H1 (cell line): ENCODE measurements around the gene LRR1. TPM values are rescaled to one million over a fixed set of nuclear protein-coding genes. Genes with fewer than 3 reads are reported as not detected.
A peak's percentile ranks its signal among the peaks of the same experiment; 100 is the strongest.

Experiments used
- CTCF ChIA-PET: fragments of 300-600 bp; sonication (Branson Sonifier 250); formaldehyde crosslinking; loops from one replicate; lab custom pipeline; 2021; ENCODE audit not compliant: partially characterized antibody; lab: Charles Lee
- POLR2A ChIA-PET: fragments of 300-600 bp; sonication (Branson Sonifier 250); formaldehyde crosslinking; loops from one replicate; lab custom pipeline; 2021; ENCODE audit warnings: inconsistent platforms; ENCODE audit not compliant: partially characterized antibody; lab: Charles Lee
- DNase-seq, 2 experiments: peaks; one replicate each; pipeline versions ENCODE4 v3.0.0 to v3.0.0-alpha.2; 2010 to 2022; ENCODE audit warnings: low spot score in 2 of 2, low read depth in 1 of 2, mixed read lengths in 1 of 2
- FAIRE-seq: peaks from 2 replicates; lab custom pipeline; 2011; peaks lifted over from hg19 to GRCh38; lab: Jason Lieb, UNC
- H2AFZ ChIP-seq: 2 replicates; pipeline ENCODE4 v1.8.1; 2012; ENCODE audit warnings: low read length, inconsistent platforms
- H2AK5ac ChIP-seq: 2 replicates; pipeline ENCODE4 v1.6.1; 2013; ENCODE audit warnings: low read depth, low read length
- H2BK120ac ChIP-seq: replicated peaks from 2 replicates; pipeline ENCODE3; 2013; ENCODE audit warnings: low read depth, low read length, inconsistent platforms
- H2BK12ac ChIP-seq: 2 replicates; pipeline ENCODE4 v1.6.1; 2013; ENCODE audit warnings: low read depth, low read length
- H2BK15ac ChIP-seq: 2 replicates; pipeline ENCODE4 v1.6.1; 2013; ENCODE audit warnings: low read length
- H2BK20ac ChIP-seq: 2 replicates; pipeline ENCODE4 v1.6.1; 2013; ENCODE audit warnings: low read length
- H2BK5ac ChIP-seq: 2 replicates; pipeline ENCODE4 v1.6.1; 2013; ENCODE audit warnings: low read depth, low read length
- H3K14ac ChIP-seq: 2 replicates; pipeline ENCODE4 v1.6.1; 2013; ENCODE audit warnings: inconsistent platforms; ENCODE audit not compliant: insufficient read length
- H3K18ac ChIP-seq: 2 replicates; pipeline ENCODE4 v1.6.1; 2013; ENCODE audit warnings: low read length; ENCODE audit errors: extremely low read depth
- H3K23ac ChIP-seq: 2 replicates; pipeline ENCODE4 v1.6.1; 2013; ENCODE audit warnings: inconsistent platforms; ENCODE audit not compliant: insufficient read length
- H3K23me2 ChIP-seq: 2 replicates; pipeline ENCODE4 v1.6.1; 2013; ENCODE audit warnings: low read depth, low read length
- H3K27ac ChIP-seq: 2 replicates; pipeline ENCODE4 v1.6.1; 2011; ENCODE audit warnings: low read depth, low read length, inconsistent platforms
- H3K27me3 ChIP-seq, 4 experiments: replicated peaks in 1 of 4; 1 replicate in 1 of 4; 2 replicates in 3 of 4; pipeline versions ENCODE4 v1.6.1 to v1.8.1; 2011 to 2013; ENCODE audit warnings: low read length in 3 of 4, mild to moderate bottlenecking in 3 of 4, inconsistent platforms in 2 of 4, mixed read lengths in 2 of 4, moderate library complexity in 1 of 4; ENCODE audit not compliant: control insufficient read depth in 3 of 4, insufficient read depth in 3 of 4; ENCODE audit errors: extremely low read depth in 1 of 4
- H3K36me3 ChIP-seq, 4 experiments: 2 replicates each; pipeline versions ENCODE4 v1.6.1 to v1.8.1; 2011 to 2013; ENCODE audit warnings: mild to moderate bottlenecking in 4 of 4, low read length in 3 of 4, moderate library complexity in 2 of 4, control low read depth in 1 of 4, inconsistent platforms in 1 of 4; ENCODE audit not compliant: insufficient read depth in 4 of 4, control insufficient read depth in 2 of 4
- H3K4ac ChIP-seq: replicated peaks from 2 replicates; pipeline ENCODE3; 2013; ENCODE audit warnings: low read length, low read depth, mixed read lengths, inconsistent platforms; ENCODE audit not compliant: insufficient read length
- H3K4me1 ChIP-seq, 4 experiments: replicated peaks in 1 of 4; 1 replicate in 1 of 4; 2 replicates in 3 of 4; pipeline versions ENCODE4 v1.6.1 to v1.8.1; 2011 to 2013; ENCODE audit warnings: low read length in 3 of 4, inconsistent platforms in 2 of 4, mixed read lengths in 1 of 4; ENCODE audit not compliant: insufficient read depth in 4 of 4, control insufficient read depth in 3 of 4
- H3K4me2 ChIP-seq, 2 experiments: 2 replicates each; pipeline versions ENCODE4 v1.6.1 to v1.8.1; 2011 to 2013; ENCODE audit warnings: low read depth in 2 of 2, low read length in 2 of 2, control low read depth in 1 of 2, inconsistent platforms in 1 of 2, mild to moderate bottlenecking in 1 of 2; ENCODE audit not compliant: insufficient read depth in 1 of 2
- H3K4me3 ChIP-seq, 4 experiments: fragments of 200-600, 300-600 bp in 1 of 4; sonication (generic), shearing (Covaris generic), sonication (Bioruptor Twin) in 1 of 4; 2 replicates each; pipeline versions ENCODE4 v1.5.1 to v1.8.1; 2011 to 2016; ENCODE audit warnings: low read length in 4 of 4, low read depth in 3 of 4, control low read depth in 2 of 4, inconsistent platforms in 2 of 4, mild to moderate bottlenecking in 2 of 4, mixed read lengths in 1 of 4, moderate library complexity in 1 of 4; ENCODE audit not compliant: insufficient read depth in 2 of 4; ENCODE audit errors: extremely low read depth in 1 of 4
- H3K56ac ChIP-seq: replicated peaks from 2 replicates; pipeline ENCODE3; 2013; ENCODE audit warnings: low read depth, mild to moderate bottlenecking, mixed read lengths, low read length, inconsistent platforms; ENCODE audit not compliant: insufficient read length
- H3K79me1 ChIP-seq: 2 replicates; pipeline ENCODE4 v1.6.1; 2013; ENCODE audit warnings: low read depth, low read length, control low read depth
- H3K79me2 ChIP-seq, 2 experiments: 2 replicates each; pipeline versions ENCODE4 v1.6.1 to v1.8.1; 2012 to 2013; ENCODE audit warnings: low read length in 2 of 2, mild to moderate bottlenecking in 2 of 2, inconsistent platforms in 1 of 2; ENCODE audit not compliant: insufficient read depth in 2 of 2, control insufficient read depth in 1 of 2
- H3K9ac ChIP-seq, 4 experiments: replicated peaks in 1 of 4; 1 replicate in 1 of 4; 2 replicates in 3 of 4; pipeline versions ENCODE4 v1.6.1 to v1.8.1; 2011 to 2013; ENCODE audit warnings: low read depth in 3 of 4, low read length in 3 of 4, control low read depth in 2 of 4, mild to moderate bottlenecking in 2 of 4, moderate library complexity in 2 of 4, inconsistent platforms in 1 of 4; ENCODE audit errors: extremely low read depth in 1 of 4
- H3K9me3 ChIP-seq, 2 experiments: 2 replicates each; pipeline versions ENCODE4 v1.6.1 to v1.8.1; 2012 to 2013; ENCODE audit warnings: mild to moderate bottlenecking in 2 of 2, moderate library complexity in 2 of 2, control low read depth in 1 of 2, inconsistent platforms in 1 of 2, low read depth in 1 of 2, low read length in 1 of 2, mixed read lengths in 1 of 2; ENCODE audit not compliant: insufficient read depth in 2 of 2
- H4K20me1 ChIP-seq, 2 experiments: replicated peaks in 1 of 2; 2 replicates each; pipeline versions ENCODE3 to v1.8.1; 2011 to 2013; ENCODE audit warnings: inconsistent platforms in 2 of 2, low read length in 2 of 2, mild to moderate bottlenecking in 1 of 2; ENCODE audit not compliant: insufficient read depth in 2 of 2, control insufficient read depth in 1 of 2
- H4K5ac ChIP-seq: 2 replicates; pipeline ENCODE4 v1.6.1; 2013; ENCODE audit warnings: low read length, low read depth, mixed read lengths, inconsistent platforms; ENCODE audit not compliant: insufficient read length
- H4K8ac ChIP-seq: 2 replicates; pipeline ENCODE4 v1.8.0; 2013; ENCODE audit warnings: mild to moderate bottlenecking, moderate library complexity, low read length, inconsistent platforms; ENCODE audit not compliant: insufficient read depth; ENCODE audit errors: extremely low read depth
- H4K91ac ChIP-seq: replicated peaks from 2 replicates; pipeline ENCODE3; 2013; ENCODE audit warnings: low read length, mixed read lengths, inconsistent platforms; ENCODE audit not compliant: insufficient read length
- GTF2F1 ChIP-seq: IDR thresholded peaks from 2 replicates; pipeline ENCODE4 v1.6.1; 2012; ENCODE audit warnings: low read depth, low read length, improper control_type of control experiment, borderline replicate concordance
- KDM5A ChIP-seq: fragments of 200-600 bp; IDR thresholded peaks from 2 replicates; pipeline ENCODE4 v1.7.1; 2012; ENCODE audit warnings: mild to moderate bottlenecking, low read length, inconsistent platforms, mixed read lengths
- PHF8 ChIP-seq: fragments of 200-600 bp; sonication (generic); conservative IDR thresholded peaks from 2 replicates; pipeline ENCODE4 v1.7.1; 2012; ENCODE audit warnings: low read depth, mild to moderate bottlenecking, inconsistent platforms, low read length, moderate library complexity
- SIN3A ChIP-seq, 2 experiments: IDR thresholded peaks in 1 of 2; conservative IDR thresholded peaks in 1 of 2; 2 replicates each; pipeline ENCODE4 v1.6.1; 2011 to 2012; ENCODE audit warnings: low read length in 2 of 2, improper control_type of control experiment in 1 of 2, low read depth in 1 of 2, mild to moderate bottlenecking in 1 of 2
- SP4 ChIP-seq: IDR thresholded peaks from 2 replicates; pipeline ENCODE4 v1.6.1; 2012; ENCODE audit warnings: low read length, inconsistent platforms
- TBP ChIP-seq: IDR thresholded peaks from 2 replicates; pipeline ENCODE4 v1.6.1; 2011; ENCODE audit warnings: low read depth, low read length, improper control_type of control experiment
- TEAD4 ChIP-seq: IDR thresholded peaks from 2 replicates; pipeline ENCODE4 v1.6.1; 2012; ENCODE audit warnings: low read depth, low read length, inconsistent platforms, mixed read lengths
- WGBS, 2 experiments: shearing (Covaris generic) in 1 of 2; methylation state at CpG; one replicate each; pipeline versions ENCODE4 v1.1.6 to v1.1.7; 2013 to 2015; ENCODE audit warnings: low lambda C conversion rate in 2 of 2, mixed read lengths in 2 of 2, inconsistent platforms in 1 of 2, low coverage in 1 of 2, missing lambda C conversion rate in 1 of 2; ENCODE audit not compliant: insufficient replicate concordance in 2 of 2, insufficient coverage in 1 of 2, insufficient read length in 1 of 2; ENCODE audit errors: extremely low coverage in 1 of 2, missing lambda C conversion rate in 1 of 2; 5-methylcytosine and 5-hydroxymethylcytosine counted together
- long read RNA-seq, 2 experiments: library from RNA in 1 of 2; library from capped mRNA in 1 of 2; stranded (forward); transcript quantifications; one replicate each; pipeline ENCODE4 v2.0.0, GENCODE V29; 2021; ENCODE audit warnings: inconsistent platforms in 1 of 2
- polyA minus RNA-seq, 3 experiments: library from RNA; depleted of rRNA, polyadenylated mRNA; stranded (reverse); fragments of >200 nt; gene quantifications; 1 replicate in 2 of 3; 2 replicates in 1 of 3; pipeline ENCODE4 v1.2.3, GENCODE V29; 2011
- polyA plus RNA-seq, 7 experiments: library from polyadenylated mRNA; depleted of rRNA in 3 of 7; stranded (reverse) in 5 of 7; unstranded in 2 of 7; fragments of >200 nt in 5 of 7; fragments of 200-250 nt in 2 of 7; gene quantifications; 1 replicate in 5 of 7; 2 replicates in 1 of 7; 4 replicates in 1 of 7; pipeline versions ENCODE4 v1.2.1 to v1.2.3, GENCODE V29; 2011 to 2013; ENCODE audit warnings: missing spikeins in 2 of 7, mixed read lengths in 2 of 7
- total RNA-seq: library from RNA; stranded (reverse); fragmentation: NEBNext Ultra II Directional; extraction: Animal tissue kit (Norgen Biotek cat#: 25700); gene quantifications from 2 replicates; pipeline ENCODE4 v1.2.1, GENCODE V29; 2021

Gene LRR1
- total RNA-seq (37.5 and 37.7 TPM in 2 replicates), polyA plus RNA-seq (2011; rRNA removed) (17.9 and 30.7 TPM in 2 replicates), polyA minus RNA-seq (2011; rRNA and poly(A)+ RNA removed) (13.4 and 15.4 TPM in 2 replicates)
- 25.5 TPM for polyA plus RNA-seq (2011; cell fraction: cytosol; rRNA removed)
- polyA plus RNA-seq (2011; cell fraction: nucleus; rRNA removed) = 23.5 TPM
- polyA plus RNA-seq (2012, experiment 1 of 2) = 20.3 to 30.6 TPM (median 25.3 TPM) in 4 replicates
- 15.6 TPM for polyA plus RNA-seq (2012, experiment 2 of 2)
- 29.5 TPM for polyA plus RNA-seq (2013, experiment 1 of 2)
- polyA plus RNA-seq (2013, experiment 2 of 2) = 28.0 TPM
- polyA minus RNA-seq (2011; cell fraction: cytosol; rRNA and poly(A)+ RNA removed) = 13.9 TPM
- polyA minus RNA-seq (2011; cell fraction: nucleus; rRNA and poly(A)+ RNA removed) = 21.0 TPM
- long read RNA-seq, experiment 1, transcript LRR1-202 (3 exons, 957 nt) = major isoform, 23 of 47 reads
- long read RNA-seq, experiment 1, transcript LRR1-201 (4 exons, 1,745 nt) = minor isoform, 9 of 47 reads
- long read RNA-seq, experiment 1, partial matches to known transcripts = 6 of 47 reads
- long read RNA-seq, experiment 1, other reads (novel, unspliced or antisense) = 9 of 47 reads
- long read RNA-seq, experiment 2, transcript LRR1-201 (4 exons, 1,745 nt) = major isoform, 42 of 79 reads
- long read RNA-seq, experiment 2, transcript LRR1-202 (3 exons, 957 nt) = minor isoform, 25 of 79 reads
- long read RNA-seq, experiment 2, partial matches to known transcripts = 5 of 79 reads
- long read RNA-seq, experiment 2, other reads (novel, unspliced or antisense) = 7 of 79 reads

DNA sequence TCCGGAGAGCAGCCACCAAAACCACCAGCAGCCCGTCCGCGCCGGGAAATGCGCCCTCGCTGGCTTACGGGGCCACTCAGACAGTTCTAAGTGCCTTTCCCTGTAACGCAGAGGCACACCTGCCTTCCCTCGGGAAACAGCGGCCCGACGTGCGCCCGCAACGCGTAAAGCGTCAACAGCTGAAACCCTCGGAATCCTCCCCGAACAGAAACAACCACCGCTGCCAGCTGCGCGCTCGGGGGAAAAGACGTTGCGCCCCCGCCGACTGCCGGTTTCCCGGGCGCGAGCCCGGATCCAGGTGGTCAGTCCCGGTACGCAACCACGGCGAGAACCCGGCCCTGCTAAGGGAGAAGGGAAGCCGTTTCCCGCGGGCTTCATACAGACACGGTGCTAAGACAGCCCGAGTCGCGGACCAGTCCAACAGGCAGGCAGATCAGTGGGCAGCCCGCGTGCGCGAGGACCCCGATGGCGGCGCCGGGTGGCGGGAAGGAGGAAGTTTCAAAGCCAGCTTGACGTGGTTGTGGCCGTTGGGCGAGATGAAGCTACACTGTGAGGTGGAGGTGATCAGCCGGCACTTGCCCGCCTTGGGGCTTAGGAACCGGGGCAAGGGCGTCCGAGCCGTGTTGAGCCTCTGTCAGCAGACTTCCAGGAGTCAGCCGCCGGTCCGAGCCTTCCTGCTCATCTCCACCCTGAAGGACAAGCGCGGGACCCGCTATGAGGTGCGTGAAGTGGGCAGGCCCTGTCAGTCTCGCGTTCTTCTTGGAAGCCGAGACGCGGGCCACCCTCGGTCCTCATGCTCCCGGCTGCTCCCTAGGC, at the start of gene LRR1:
TSS of gene LRR1 (plus strand) at position 456 of the 816 bp plus-strand sequence. CDS start at position 537, 81 bp downstream.
- H3K56ac ChIP-seq = peak within 1 kb of the TSS; percentile 78
- H4K91ac ChIP-seq = peak within 1 kb of the TSS; percentile 87
- H4K5ac ChIP-seq = peak within 1 kb of the TSS; percentile 87
- peak within 1 kb of the TSS; percentile 10 for H3K23ac ChIP-seq
- CTCF ChIA-PET = interaction anchor here (0.8 to 2.5 kb wide), 4 partner anchors 12 to 137 kb away, joined by 3 to 18 read pairs (median 4); partner anchors contain the start of gene RPS29
- H3K4me2 ChIP-seq = peak within 1 kb of the TSS; percentile 71 to 90
- no peak within 1 kb of the TSS for H2BK120ac ChIP-seq
- no peak within 1 kb of the TSS for H3K14ac ChIP-seq
- H3K4ac ChIP-seq = peak within 1 kb of the TSS; percentile 94
- peaks cover 2% of the 10 kb centered on the region; the same call in 1 of the 2 replicates for H3K23me2 ChIP-seq
- H2BK15ac ChIP-seq = peak within 1 kb of the TSS; percentile 98; the same call in 1 of the 2 replicates
- peak within 1 kb of the TSS; percentile 72 for H2BK12ac ChIP-seq
- peak within 1 kb of the TSS; percentile 95 for H3K27ac ChIP-seq
- H2AK5ac ChIP-seq = no peak within 1 kb of the TSS
- H4K8ac ChIP-seq = peak within 1 kb of the TSS; percentile 99
- H3K9me3 ChIP-seq = no peaks in the 10 kb centered on the region
- POLR2A ChIA-PET = interaction anchor here (0.7 to 7.4 kb wide), 14 partner anchors 9 to 1739 kb away, joined by 3 to 169 read pairs (median 5); partner anchors contain the start of genes DNAAF2, KLHDC1, MGAT2 and NEMF
- peaks cover 0 to 10% (median 0%) of the 10 kb centered on the region in 4 experiments; a peak in 3 of 8 replicates for H3K36me3 ChIP-seq
- peak within 1 kb of the TSS; percentile 87 for H2AFZ ChIP-seq
- no peak within 1 kb of the TSS for H2BK20ac ChIP-seq
- peak within 1 kb of the TSS; percentile 94 for H2BK5ac ChIP-seq
- H4K20me1 ChIP-seq = peaks cover 0 to 2% of the 10 kb centered on the region in 2 experiments
- H3K79me2 ChIP-seq = peaks cover 0 to 25% of the 10 kb centered on the region in 2 experiments; a peak in 2 of 4 replicates
- peak within 1 kb of the TSS; percentile 61 to 98 (median 92) for H3K4me3 ChIP-seq
- H3K18ac ChIP-seq = peak within 1 kb of the TSS; percentile 98
- H3K4me1 ChIP-seq = 0 out of 7 replicates have a peak, but pooled peaks cover 0 to 2% (median 0%) of the 10 kb centered on the region in 4 experiments
- H3K27me3 ChIP-seq = no peaks in the 10 kb centered on the region
- H3K9ac ChIP-seq = peak within 1 kb of the TSS; percentile 93 to 97 (median 96)
- FAIRE-seq = no peak
- DNase-seq = peak in 1 of 2 experiments; percentile 96
- 2% methylated on average over 73 of the region's 77 CpGs; no CpG with 5 or more reads in 1 of the 2 experiments for WGBS, 2 experiments
- H3K79me1 ChIP-seq = no peaks in the 10 kb centered on the region; the same call in 1 of the 2 replicates
- TF ChIP-seq TBP = peak; percentile 80
- TF ChIP-seq PHF8 = peak; percentile 89
- no peak for TF ChIP-seq KDM5A
- TF ChIP-seq SIN3A (conservative IDR thresholded peaks at IDR 0.05 in 1 of 2, IDR thresholded peaks at IDR 0.05 in 1 of 2; ENCODE audit: low read depth in 1 of 2, low read length in 2 of 2) = peak in 1 of 2 experiments; percentile 5; a peak in 2 of 4 replicates
- TF ChIP-seq TEAD4 = 0 out of 2 replicates have a peak, but pooled peaks have one; percentile 2
- no peak for TF ChIP-seq GTF2F1
- TF ChIP-seq SP4 = peak; percentile 97
